ENCODE measurements around the gene PARD3B. TPM values are rescaled to one million over a fixed set of nuclear protein-coding genes. Genes with fewer than 3 reads are reported as not detected.

Gene PARD3B
- total RNA-seq, 2 donors from 2014 or later = 0.52 TPM; not detected in 1

DNA sequence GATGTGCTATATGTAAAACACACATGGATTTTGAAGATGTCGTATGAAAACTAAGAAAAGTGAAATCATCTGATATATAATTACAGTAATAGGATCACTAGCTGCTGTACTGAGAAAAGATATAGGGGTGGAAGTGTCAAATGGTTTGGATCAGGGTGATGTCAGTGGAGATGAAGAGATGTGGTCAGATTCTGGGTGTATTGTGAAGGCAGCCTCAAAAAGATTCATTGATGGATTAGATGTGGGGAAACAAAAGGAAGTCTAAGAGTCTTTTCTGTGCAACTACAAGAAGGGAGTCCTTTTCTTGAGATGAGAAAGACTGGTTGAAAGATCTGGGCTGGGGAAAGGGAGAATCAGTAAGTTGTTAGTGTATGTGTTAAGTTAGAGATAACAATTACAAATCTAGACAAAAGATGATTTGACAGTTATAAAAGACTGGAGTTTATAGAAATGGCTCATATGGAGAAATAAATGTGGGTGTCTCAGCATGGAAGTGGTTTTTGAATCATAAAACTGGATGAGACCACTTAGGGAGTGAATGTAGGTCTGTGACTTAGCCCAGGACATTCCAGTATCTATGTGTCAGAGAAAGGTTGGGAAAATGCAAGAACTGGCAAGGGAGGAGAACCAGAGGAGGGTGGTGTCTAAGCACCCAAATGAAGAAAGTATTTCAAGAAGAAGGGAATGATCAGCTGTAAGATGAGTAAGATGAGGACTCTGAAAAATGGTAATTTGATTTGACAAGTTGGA, 347.4 kb downstream of the PARD3B start:
- H3K4me1 Mint-ChIP-seq (ENCODE audit: low read depth in 2 of 2) = no peaks in the 10 kb centered on the region
- no peak overlapping the region for H3K4me3 Mint-ChIP-seq
- DNase-seq (ENCODE audit: low spot score) (no peak), ATAC-seq (no peak)
- no peaks in the 10 kb centered on the region for H3K36me3 Mint-ChIP-seq
- no peaks in the 10 kb centered on the region for H3K27me3 Mint-ChIP-seq
- no peak overlapping the region for H3K27ac Mint-ChIP-seq
- H3K9me3 Mint-ChIP-seq = peaks cover 2% of the 10 kb centered on the region

DNA sequence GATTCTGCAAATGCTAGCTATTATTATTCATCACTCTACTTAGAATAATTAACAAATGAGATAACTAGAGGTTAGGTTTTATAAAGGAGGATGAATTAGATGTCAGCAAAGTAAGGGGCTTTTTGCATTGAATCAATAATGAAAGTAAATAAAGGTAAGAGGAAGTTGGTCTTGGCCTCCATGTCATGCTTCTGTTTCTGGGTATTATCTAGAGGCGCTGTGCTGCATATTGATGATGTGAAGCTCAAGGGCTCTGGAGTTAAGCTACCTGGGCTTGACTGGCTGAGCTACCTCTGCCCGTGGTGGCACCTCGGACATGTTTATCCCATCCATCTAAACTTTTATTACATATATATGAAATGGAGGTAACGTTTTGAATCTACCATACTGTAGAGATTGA, 350.9 kb downstream of the PARD3B start:
- H3K27ac Mint-ChIP-seq = no peak overlapping the region

DNA sequence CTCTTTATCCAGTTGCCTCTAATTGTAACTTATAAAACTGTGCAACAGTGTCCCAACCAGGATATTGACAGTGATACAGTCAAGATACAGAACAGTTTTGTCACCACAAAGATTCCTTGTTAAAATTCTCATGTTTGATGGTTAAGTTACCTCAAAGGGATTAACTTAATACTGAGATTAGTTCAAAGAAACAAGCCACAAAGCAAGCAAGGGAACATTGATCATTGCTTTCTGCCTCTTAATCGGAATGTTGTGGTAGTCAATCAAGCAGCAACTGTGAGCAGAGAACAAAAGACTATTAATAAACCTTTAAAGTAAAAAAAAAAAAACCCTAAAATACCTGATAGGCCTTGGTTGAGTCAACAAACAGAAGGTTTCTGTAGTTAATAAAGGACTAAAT, 352.3 kb downstream of the PARD3B start:
- no peak for DNase-seq (ENCODE audit: low spot score)
- no peak overlapping the region for H3K27ac Mint-ChIP-seq
- no peak for ATAC-seq
- H3K27me3 Mint-ChIP-seq = no peaks in the 10 kb centered on the region
- H3K4me3 Mint-ChIP-seq = no peak overlapping the region
- H3K4me1 Mint-ChIP-seq (ENCODE audit: low read depth in 2 of 2) = peaks cover 5 to 8% of the 10 kb centered on the region in 2 donors
- peaks cover 8% of the 10 kb centered on the region for H3K9me3 Mint-ChIP-seq
- H3K36me3 Mint-ChIP-seq = peaks cover 17% of the 10 kb centered on the region

More for the DNA sequence above, 350.9 kb downstream of the PARD3B start:
- no peaks in the 10 kb centered on the region for H3K27me3 Mint-ChIP-seq
- no peak overlapping the region for H3K4me3 Mint-ChIP-seq
- H3K4me1 Mint-ChIP-seq (ENCODE audit: low read depth in 2 of 2) = peaks cover 5 to 6% of the 10 kb centered on the region in 2 donors
- peaks cover 8% of the 10 kb centered on the region for H3K9me3 Mint-ChIP-seq
- ATAC-seq = no peak
- H3K36me3 Mint-ChIP-seq = peaks cover 17% of the 10 kb centered on the region
- no peak for DNase-seq (ENCODE audit: low spot score)

DNA sequence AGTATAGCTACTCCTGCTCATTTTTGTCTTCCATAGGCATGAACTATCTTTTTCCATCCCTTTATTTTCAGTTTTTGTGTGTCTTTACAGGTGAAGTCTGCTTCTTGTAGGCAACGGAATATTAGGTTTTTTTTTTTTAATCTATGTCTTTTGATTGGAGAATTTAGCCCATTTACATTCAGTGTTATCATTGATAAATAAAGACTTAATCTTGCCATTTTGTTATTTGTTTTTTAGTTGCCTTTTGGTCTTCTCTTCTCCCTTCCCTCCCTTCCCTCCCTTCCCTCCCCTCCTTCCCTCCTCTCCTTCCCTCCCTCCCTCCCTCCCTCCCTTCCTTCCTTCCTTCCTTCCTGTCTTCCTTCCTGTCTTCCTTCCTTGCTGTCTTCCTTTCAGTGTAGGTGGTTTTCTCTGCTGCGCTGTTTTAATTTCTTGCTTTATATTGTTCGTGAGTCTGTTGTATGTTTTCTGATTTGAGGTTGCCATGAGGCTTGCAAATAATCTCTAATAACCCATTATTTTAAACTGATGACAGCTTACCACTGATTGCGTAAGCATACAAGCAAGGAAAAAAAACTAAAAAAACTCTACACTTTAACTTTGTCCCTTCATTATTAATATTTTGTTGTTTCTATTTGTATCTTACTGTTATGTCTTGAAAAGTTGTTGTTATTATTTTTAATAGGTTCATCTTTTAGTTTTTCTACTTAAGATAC, 353.8 kb downstream of the PARD3B start:
- DNase-seq (ENCODE audit: low spot score) (no peak), ATAC-seq (no peak)
- peaks cover 10% of the 10 kb centered on the region for H3K9me3 Mint-ChIP-seq
- peaks cover 17% of the 10 kb centered on the region for H3K36me3 Mint-ChIP-seq
- no peak overlapping the region for H3K27ac Mint-ChIP-seq
- no peaks in the 10 kb centered on the region for H3K27me3 Mint-ChIP-seq
- peaks cover 5 to 8% of the 10 kb centered on the region in 2 donors for H3K4me1 Mint-ChIP-seq (ENCODE audit: low read depth in 2 of 2)
- no peak overlapping the region for H3K4me3 Mint-ChIP-seq

DNA sequence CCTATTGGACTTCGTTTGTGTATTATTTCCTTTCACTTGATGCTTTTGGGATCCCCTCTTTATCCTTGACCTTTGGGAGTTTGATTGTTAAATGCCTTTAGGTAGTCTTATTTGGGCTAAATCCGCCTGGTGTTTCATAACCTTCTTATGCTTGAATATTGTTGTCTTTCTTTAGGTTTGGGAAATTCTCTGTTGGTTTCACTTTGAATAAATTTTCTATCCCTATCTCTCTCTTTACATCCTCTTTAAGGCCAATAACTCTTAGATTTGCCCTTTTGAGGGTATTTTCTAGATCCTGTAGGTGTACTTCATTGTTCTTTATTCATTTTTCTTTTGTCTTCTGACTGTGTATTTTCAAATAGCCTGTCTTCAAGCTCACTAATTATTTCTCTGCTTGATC, 354.7 kb downstream of the PARD3B start:
- H3K4me1 Mint-ChIP-seq (ENCODE audit: low read depth in 2 of 2) = peaks cover 5 to 8% of the 10 kb centered on the region in 2 donors
- peaks cover 10% of the 10 kb centered on the region for H3K9me3 Mint-ChIP-seq
- no peak overlapping the region for H3K27ac Mint-ChIP-seq
- H3K36me3 Mint-ChIP-seq = peaks cover 17% of the 10 kb centered on the region
- no peak overlapping the region for H3K4me3 Mint-ChIP-seq
- no peaks in the 10 kb centered on the region for H3K27me3 Mint-ChIP-seq
- ATAC-seq (no peak), DNase-seq (ENCODE audit: low spot score) (no peak)

DNA sequence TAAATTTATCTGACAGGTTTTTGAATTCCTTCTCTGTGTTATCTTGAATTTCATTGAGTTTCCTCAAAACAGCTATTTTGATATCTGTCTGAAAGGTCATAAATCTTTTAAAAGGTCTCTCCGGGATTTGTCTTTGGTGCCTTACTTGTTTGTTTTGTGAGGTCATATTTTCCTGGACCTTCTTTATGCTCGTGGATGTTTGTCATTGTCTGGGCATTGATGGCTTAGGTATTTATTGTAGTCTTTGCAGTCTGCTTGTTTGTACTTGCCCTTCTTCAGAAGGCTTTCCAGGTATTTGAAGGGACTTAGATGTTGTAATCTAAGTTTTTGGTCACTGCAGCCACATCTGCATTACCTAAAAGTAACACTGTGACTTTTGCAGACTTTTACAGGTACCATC, 355.2 kb downstream of the PARD3B start:
- Mint-ChIP-seq H3K27me3 (no peaks in the 10 kb centered on the region), H3K4me3 (no peak overlapping the region), H3K36me3 (peaks cover 17% of the 10 kb centered on the region), H3K27ac (no peak overlapping the region), H3K9me3 (peaks cover 10% of the 10 kb centered on the region), H3K4me1 (ENCODE audit: low read depth in 2 of 2) (peaks cover 5 to 8% of the 10 kb centered on the region in 2 donors)
- ATAC-seq (no peak), DNase-seq (ENCODE audit: low spot score) (no peak)

DNA sequence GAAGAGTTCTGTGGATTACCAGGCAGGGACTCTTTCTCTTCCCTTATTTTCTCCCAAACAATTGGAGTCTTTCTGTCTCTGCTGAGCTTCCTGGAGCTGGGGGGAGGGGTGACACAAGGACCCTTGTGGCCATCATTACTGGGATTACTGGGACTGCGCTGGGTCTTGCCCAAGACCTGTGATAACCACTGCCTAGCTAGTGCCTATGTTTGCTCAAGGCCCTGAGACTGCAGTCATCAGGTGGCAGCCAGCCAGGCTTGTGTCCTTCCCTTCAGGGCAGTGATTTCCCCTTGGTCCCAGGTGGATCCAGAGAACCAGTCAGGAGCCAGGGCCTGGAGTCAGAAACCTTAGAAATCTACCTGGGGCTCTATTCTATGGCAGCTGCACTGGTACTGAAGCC, 355.6 kb downstream of the PARD3B start:
- no peak for ATAC-seq

DNA sequence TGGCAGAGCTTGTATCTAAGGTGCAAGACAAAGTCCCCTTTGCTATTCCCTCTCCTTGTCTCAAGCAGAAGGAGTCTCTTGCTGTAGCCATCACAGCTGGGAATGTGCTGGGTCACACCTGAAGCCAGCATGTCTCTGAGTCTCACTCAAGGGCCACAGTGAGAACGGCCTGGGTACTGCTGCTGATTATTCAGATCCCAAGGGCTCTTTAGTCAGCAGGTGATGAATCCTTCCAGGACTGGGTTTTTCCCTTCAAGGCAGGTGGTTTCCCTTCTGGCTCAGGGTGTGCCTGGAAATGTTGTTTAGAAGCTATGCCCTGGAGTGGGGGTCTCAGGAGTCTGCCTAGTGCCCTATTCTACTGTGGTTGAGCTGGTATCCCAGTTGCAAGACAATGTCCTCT, 356.3 kb downstream of the PARD3B start:
- peaks cover 0 to 3% of the 10 kb centered on the region in 2 donors for H3K27me3 Mint-ChIP-seq
- H3K9me3 Mint-ChIP-seq = peaks cover 10% of the 10 kb centered on the region
- H3K27ac Mint-ChIP-seq = no peak overlapping the region
- no peak for DNase-seq (ENCODE audit: low spot score)
- peaks cover 5 to 8% of the 10 kb centered on the region in 2 donors for H3K4me1 Mint-ChIP-seq (ENCODE audit: low read depth in 2 of 2)
- H3K4me3 Mint-ChIP-seq = no peak overlapping the region
- ATAC-seq = no peak
- H3K36me3 Mint-ChIP-seq = peaks cover 17% of the 10 kb centered on the region

More for the DNA sequence above, 355.6 kb downstream of the PARD3B start:
- Mint-ChIP-seq H3K27me3 (peaks cover 0 to 3% of the 10 kb centered on the region in 2 donors), H3K27ac (no peak overlapping the region), H3K36me3 (peaks cover 17% of the 10 kb centered on the region), H3K9me3 (peaks cover 10% of the 10 kb centered on the region), H3K4me1 (ENCODE audit: low read depth in 2 of 2) (peaks cover 5 to 8% of the 10 kb centered on the region in 2 donors), H3K4me3 (no peak overlapping the region)
- DNase-seq (ENCODE audit: low spot score) = no peak

DNA sequence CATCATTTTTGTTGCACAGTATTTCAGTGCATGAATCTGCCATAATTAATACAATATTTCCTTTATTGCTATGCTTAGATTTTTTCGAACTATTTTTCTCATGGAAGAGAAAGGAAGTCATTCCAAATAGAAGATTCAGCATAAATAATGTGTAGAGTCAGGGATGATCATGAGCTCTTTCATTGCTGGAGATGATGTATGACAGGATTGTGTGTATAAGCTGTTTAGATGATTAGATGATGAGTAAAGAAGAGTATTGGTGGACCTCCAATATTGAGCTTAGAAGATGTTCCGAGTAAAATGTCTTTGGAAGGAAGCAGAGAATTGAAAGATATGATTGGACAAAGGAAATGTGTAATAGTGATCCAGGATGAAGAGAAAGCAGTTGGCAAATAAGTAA, 364.5 kb downstream of the PARD3B start:
- Mint-ChIP-seq H3K9me3 (peaks cover 2% of the 10 kb centered on the region), H3K36me3 (no peaks in the 10 kb centered on the region), H3K27me3 (peaks cover 0 to 8% of the 10 kb centered on the region in 2 donors), H3K4me1 (ENCODE audit: low read depth in 2 of 2) (no peaks in the 10 kb centered on the region), H3K4me3 (no peak overlapping the region), H3K27ac (no peak overlapping the region)
- no peak for ATAC-seq
- no peak for DNase-seq (ENCODE audit: low spot score)

DNA sequence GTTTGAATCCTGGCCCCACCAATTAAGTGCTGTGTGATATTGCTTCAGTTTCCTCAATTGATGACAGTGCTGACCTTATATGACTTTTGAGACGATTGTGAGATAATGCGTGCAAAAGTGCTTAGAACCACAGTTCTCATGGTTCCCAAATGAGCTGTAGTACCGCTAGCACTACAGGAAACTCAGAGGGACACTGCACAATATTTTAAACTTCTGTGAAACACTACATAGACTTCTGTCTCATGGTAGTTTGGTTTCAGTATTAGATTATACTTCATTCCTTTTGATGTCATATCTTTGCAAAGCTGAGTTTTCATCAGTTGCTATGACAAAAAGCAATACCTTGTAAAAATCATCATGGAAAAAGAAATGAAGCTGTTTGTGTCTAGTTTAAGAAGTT, 368.0 kb downstream of the PARD3B start:
- H3K9me3 Mint-ChIP-seq = peaks cover 2% of the 10 kb centered on the region
- no peak overlapping the region for H3K4me3 Mint-ChIP-seq
- H3K4me1 Mint-ChIP-seq (ENCODE audit: low read depth in 2 of 2) = no peaks in the 10 kb centered on the region
- H3K27me3 Mint-ChIP-seq = peaks cover 0 to 4% of the 10 kb centered on the region in 2 donors
- H3K27ac Mint-ChIP-seq = no peak overlapping the region
- ATAC-seq = no peak
- H3K36me3 Mint-ChIP-seq = no peaks in the 10 kb centered on the region
- DNase-seq (ENCODE audit: low spot score) = no peak

DNA sequence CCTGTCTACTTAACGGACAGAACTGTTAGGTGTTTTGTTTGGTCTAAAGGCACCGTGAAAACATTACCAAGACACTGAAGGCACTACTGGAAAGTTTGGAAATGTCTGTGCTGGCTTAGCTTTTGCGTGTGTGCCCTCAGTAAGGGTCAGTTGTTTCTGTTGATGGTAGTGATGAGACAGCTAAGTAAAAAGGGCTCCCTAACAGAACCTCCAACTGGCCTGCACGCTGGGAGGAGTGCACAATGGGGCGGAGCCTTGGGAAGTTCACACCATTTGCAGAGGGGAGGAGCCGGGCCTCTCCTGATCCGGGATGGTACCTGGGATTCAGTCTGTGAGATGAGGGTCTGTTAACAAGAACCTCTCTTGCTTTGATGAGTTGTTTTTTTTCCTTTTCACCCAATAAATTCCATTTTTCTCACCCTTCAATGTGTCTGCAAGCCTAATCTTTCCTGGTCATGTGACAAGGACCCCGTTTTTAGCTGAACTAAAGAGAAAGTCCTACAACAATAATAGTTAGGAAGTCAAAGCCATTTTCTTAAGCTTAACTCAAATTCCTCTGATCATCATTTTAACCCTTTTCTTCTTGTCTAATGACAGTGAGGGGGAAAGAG, 368.7 kb downstream of the PARD3B start:
- Mint-ChIP-seq H3K36me3 (no peaks in the 10 kb centered on the region), H3K9me3 (peaks cover 2% of the 10 kb centered on the region), H3K4me3 (no peak overlapping the region), H3K27me3 (peaks cover 0 to 4% of the 10 kb centered on the region in 2 donors), H3K4me1 (ENCODE audit: low read depth in 2 of 2) (no peaks in the 10 kb centered on the region), H3K27ac (no peak overlapping the region)
- ATAC-seq = no peak
- DNase-seq (ENCODE audit: low spot score) = no peak

DNA sequence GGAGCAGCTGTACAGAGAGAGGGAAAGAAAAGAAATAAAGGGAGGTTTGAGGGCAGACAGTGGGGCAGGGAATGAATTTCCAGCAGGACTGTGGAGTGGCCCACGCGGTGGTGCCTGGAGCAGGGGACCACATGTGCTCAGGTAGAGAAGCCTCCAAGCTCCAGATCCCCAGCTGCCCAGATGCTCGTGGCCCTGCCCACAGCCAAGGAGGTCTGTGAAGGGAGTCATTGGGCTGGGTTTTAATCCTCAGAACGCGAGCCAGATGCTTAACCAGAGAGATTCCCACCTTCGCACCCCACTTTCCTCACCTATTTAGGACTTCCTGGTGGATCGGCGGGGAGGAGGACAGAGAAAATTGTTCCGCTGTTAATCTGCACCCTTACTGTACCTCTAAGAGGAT, 369.4 kb downstream of the PARD3B start:
- H3K4me3 Mint-ChIP-seq = no peak overlapping the region
- ATAC-seq (no peak), DNase-seq (ENCODE audit: low spot score) (no peak)
- H3K9me3 Mint-ChIP-seq = peaks cover 2% of the 10 kb centered on the region
- H3K27ac Mint-ChIP-seq = no peak overlapping the region
- H3K4me1 Mint-ChIP-seq (ENCODE audit: low read depth in 2 of 2) = no peaks in the 10 kb centered on the region
- H3K36me3 Mint-ChIP-seq = no peaks in the 10 kb centered on the region
- H3K27me3 Mint-ChIP-seq = peaks cover 0 to 4% of the 10 kb centered on the region in 2 donors

DNA sequence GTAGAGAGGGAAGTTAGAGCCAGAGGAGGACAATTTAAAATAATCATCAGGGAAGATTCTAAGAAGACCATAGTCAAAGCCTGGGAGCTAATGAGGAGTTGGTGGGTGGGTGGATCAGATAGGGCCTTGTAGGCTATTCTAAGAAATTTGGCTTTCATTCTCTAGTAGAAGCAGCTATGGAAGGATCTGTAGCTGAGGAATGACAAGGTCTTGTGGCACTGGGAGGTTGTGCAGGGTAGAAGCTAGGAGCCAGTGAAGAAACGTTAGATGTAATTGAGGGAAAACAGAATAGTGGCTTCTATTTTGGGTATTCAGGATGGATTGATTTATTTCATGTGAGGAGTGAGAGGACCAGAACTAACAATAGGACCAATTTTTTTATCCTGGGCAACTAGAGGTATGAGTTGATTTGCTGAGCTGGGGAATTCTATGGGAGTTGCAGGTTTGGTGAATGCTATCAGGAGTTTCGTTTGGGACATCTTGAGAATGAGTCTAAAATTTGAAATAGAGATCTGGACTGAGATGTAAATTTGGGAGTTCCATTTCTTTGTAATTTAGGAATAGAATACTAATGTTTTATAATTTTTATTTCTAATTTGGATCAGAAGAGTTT, 371.9 kb downstream of the PARD3B start:
- Mint-ChIP-seq H3K4me3 (no peak overlapping the region), H3K9me3 (peaks cover 2% of the 10 kb centered on the region), H3K27me3 (peaks cover 0 to 4% of the 10 kb centered on the region in 2 donors), H3K27ac (no peak overlapping the region), H3K36me3 (no peaks in the 10 kb centered on the region), H3K4me1 (ENCODE audit: low read depth in 2 of 2) (no peaks in the 10 kb centered on the region)
- no peak for ATAC-seq
- no peak for DNase-seq (ENCODE audit: low spot score)

DNA sequence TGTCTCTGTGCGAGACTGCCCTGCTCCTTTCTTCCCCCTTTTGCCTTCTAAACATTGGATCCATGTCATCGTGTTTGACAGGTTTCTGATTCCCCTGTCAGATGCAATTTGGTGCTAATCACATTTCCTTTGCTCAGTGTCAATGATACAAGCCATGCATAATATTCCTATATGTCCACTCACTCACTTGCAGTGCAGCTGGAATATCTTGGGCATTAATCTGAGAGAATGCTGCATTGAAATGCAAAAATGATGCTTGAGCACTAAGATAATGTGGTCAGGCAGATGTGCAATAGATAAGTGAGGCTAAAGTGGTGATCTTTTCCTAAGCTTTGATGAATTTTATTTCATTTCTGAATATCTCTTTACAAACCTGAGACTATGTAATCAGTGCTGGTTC, 375.5 kb downstream of the PARD3B start:
- Mint-ChIP-seq H3K36me3 (no peaks in the 10 kb centered on the region), H3K4me1 (ENCODE audit: low read depth in 2 of 2) (no peaks in the 10 kb centered on the region), H3K27ac (no peak overlapping the region), H3K4me3 (no peak overlapping the region), H3K27me3 (no peaks in the 10 kb centered on the region), H3K9me3 (no peaks in the 10 kb centered on the region)
- ATAC-seq (no peak), DNase-seq (ENCODE audit: low spot score) (no peak)

Measured in natural killer cell treated with Interleukin-12 subunit alpha and Interleukin-12 subunit beta and Interleukin-15 and Interleukin-18, amount 100 ng/mL, for 72 hours (primary cell).